Muscle of arm (tissue), 12 donors: Measurements from ENCODE around the gene CRYL1. TPM values are rescaled to one million over a fixed set of nuclear protein-coding genes. Genes with fewer than 3 reads are reported as not detected.

Experiments
- DNase-seq: peaks from one replicate; pipeline ENCODE4 v3.0.0-alpha.2; 2013
- polyA plus RNA-seq, 12 donors: library from polyadenylated mRNA; unstranded; fragments of 120-200 nt; gene quantifications; one replicate each; pipeline ENCODE4 v1.2.1, GENCODE V29; 2013; ENCODE audit not compliant: insufficient read length in 12 of 12

Gene CRYL1
- polyA plus RNA-seq, 12 donors: 20.7 to 33.5 (median 25.2) TPM; not detected in 1

DNA sequence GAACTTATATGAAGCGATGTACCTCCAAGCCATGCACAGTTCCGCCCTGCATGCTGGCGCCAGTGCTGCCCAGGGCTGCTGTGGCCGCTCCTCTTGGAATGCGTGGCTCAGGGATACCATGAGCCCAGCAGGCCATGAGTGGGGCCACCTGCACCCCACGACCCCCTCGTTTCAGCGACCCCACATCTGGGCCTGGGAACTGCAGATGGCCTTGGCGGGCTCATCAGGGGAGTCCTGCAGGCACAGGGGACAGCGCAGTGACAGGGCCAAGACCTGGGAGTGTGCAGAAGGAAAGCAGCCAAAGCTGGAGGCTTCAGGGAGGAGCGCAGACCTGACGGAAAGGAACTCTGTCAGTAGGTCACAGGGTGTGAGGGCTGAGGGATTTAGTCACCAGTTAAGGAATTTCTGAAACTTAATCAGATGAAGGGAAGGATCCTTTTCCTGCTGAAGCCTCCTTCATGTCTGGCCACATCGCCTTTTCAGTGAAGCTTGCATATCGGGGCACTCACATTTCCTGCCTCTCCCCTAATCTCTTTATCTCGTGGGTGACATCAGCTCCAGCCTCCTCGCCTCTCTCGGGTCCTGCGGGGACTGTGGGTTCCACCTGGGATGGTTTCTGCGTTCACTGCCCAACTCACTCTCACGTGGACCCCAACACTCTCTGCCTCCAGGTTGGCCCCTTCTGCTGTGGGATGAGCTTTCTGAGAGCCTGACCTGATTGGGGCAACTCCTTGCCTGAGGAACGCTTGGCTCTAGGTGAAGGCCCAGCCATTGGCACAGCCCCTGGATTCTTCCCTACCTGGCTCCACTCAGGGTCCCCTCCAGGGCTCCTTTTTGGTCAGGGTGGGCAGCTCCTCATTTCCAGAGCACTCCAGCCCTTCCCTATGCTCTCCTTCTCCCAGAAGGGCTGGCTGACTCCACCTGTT, 123.5 kb downstream of the CRYL1 start:
- DNase-seq: no peak

DNA sequence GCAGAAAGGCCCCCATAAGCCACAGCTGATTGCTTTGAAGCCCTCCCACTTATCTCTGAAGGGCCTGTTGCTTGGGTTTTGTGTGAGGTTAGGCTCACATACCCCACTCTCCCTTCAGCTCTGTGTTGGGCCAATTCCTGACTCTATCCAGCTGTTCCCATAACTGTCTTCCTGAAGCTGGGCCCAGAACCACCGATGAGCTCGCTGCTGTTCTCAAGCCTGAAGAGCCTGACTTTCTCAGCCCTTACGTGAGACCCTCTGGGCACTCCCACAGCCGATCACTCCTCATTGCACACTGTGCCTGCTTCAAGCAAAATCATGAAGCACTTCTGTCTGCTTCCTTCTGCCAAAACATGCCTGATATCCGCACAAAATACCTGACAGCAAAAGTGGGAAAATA, 124.1 kb downstream of the CRYL1 start:
- DNase-seq: no peak

DNA sequence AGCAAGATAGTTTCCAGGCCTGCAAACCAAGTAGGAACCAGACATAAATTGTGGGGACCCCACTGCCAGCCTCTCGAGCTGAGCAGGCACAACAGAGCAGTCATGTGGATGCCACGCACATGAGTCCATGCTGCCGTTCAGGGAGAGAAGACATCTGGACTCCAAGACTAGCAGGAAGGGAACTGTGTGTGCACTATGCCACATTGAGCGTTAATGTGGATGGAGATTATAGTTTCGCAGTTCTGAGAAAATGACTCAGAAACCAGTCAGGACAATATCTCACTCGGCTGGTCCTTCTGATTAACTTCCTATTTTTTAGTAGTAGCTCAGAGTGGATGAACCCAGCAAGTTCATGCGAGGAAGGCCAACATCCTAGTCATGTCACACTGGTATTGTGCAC, 124.9 kb downstream of the CRYL1 start:
- DNase-seq: no peak

GRCh38 chr13:20399961-20400360, 125.7 kb downstream of the CRYL1 start:
- no peak for DNase-seq

DNA sequence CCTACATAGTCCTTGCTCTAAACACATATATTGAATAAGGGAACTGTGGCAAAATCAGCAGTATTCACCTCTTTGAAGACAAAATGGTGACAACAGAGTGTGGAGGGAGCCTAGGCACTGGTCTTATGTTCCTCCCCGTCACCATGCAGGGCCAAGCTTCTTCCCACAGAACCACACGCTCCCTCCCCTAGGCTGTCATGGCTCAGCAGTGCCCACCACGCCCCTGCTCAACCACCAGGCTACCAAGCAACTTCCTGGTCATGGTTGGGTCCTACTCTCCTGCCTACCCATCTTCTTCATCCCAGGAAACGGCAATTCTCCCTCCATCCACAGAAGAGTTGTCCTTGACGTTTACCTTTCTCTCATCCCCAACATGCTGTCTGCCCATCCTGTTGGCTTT, 126.1 kb downstream of the CRYL1 start:
- DNase-seq: no peak

- DNase-seq: no peak
These were observed 127.2 kb downstream of the CRYL1 start for GRCh38 chr13:20398459-20398858.

DNA sequence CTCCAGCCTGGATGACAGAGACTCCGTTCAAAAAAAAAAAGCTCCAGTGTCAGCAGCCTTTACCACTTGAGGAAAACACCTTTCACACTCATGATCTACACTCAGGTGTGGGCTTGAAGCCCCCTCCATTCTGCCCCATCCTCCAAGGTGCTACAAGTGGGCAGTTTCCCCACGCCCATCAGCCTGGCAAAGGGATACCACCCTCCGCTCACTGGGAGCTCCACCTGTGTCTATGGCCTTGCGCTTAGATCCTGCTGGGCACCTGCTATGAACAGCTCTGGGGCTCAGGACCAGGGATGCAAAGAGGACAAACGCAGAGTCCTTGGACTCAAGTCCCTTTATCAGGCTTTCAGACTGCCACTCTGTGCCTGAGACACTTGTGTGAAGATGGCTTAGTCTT, 127.8 kb downstream of the CRYL1 start:
- no peak for DNase-seq

- DNase-seq: no peak
These were observed 130.4 kb downstream of the CRYL1 start for GRCh38 chr13:20395061-20395916.

DNA sequence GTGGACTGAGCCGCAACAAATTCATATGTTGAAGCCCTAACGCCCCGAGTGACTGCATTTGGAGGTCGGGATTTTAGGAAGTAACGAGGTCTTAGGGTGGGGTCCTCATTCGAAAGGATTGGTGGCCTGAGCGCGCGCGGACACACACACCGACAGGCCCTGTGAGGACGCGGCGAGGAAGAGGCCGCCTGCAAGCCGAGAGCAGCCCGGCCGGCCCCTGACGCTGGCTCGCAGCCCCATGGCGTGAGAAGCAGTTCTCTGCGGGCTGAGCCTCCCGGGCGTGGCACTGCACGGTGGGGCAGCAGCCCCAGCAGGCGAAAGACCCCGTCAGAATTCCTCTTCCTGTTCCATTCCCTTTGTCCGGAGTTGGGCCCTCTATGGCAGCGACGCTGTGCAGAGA, 131.2 kb downstream of the CRYL1 start:
- DNase-seq: no peak

DNA sequence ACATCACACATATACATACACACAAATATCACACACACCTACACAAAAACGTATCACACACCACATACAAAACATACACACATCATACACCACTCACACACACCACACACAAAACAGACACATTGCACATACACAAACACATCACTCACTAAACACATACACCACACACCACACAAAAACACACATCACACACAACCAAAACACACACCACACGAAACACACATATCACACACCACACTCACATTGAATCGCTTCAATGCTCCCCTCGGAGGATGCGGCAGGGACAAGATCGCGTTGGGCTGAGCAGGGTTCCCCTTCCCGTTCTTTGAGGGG, 131.5 kb downstream of the CRYL1 start:
- DNase-seq: no peak

GRCh38 chr13:20393273-20394168, 132.1 kb downstream of the CRYL1 start:
- DNase-seq: no peak

GRCh38 chr13:20392530-20392929, 133.1 kb downstream of the CRYL1 start:
- DNase-seq: no peak

DNA sequence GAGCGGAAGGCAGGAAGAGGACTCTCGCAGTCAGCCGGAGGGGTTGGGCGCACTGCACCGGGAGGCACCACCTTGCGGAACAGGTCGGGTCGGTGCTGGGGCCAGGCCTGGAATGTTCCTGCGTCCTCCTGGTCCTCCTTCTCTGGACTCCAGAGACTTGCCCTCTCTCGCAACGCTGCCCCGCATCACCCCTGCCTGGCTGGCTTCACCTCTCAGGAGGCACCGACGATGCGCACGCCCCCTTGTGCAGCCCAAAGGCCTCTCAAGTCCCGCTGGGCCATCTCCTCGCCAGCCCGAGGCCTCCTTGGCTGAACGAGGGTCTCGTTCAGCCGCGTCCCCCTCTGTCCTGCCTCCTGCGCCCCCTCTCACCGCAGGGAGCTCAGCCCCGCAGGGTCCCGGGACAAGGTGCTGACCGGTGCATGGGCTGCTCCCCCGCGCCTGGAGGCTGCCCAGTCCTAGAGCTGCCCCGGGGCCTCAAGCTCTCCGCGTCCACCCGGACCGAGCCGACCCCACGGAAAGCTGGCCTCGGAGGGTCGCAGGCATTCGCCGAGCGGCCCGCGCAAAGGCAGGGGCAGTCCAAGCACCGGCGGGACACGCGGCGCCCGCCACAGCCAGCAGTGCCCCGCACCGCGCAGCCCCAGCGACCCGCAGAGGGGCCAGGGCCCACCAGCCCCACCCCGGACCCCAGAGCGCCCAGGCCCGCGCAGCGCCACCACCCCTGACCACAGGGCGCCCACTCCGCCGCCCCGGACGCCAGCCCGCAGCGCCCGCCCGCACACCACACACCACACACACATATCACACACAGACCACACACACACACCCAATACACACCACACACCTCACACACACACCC, 133.8 kb downstream of the CRYL1 start:
- DNase-seq: no peak

DNA sequence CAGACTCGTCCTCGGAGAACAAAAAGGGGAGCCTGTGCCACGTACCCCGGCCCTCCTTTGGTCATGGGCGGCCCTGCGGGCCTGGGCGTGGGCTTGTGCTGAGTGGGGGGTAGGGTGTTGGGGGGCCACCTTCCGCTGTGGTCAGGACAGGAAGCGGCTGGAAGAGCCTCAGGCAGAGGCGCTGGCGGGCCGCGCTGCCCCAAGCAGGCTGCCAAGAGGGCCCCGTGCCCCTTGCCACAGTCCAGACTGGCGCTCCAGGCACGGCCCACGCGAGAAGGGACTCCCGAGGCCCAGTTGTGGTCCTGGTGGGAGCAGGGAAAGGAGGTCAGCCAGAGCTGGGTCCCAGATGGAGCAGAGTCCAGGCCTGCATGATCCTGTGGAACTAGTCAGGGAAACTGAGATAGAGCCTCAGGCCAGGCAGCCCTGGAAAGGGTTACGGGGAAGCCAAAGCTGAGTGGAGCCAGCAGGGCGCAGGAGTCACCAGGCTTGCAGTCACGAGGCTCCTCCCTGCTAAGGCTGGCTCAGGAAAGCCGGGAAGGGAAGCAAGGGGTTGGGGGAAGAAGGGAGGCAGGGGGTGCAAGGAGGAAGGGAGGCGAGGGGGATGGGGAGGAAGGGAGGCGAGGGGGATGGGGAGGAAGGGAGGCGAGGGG, 135.0 kb downstream of the CRYL1 start:
- DNase-seq: no peak

DNA sequence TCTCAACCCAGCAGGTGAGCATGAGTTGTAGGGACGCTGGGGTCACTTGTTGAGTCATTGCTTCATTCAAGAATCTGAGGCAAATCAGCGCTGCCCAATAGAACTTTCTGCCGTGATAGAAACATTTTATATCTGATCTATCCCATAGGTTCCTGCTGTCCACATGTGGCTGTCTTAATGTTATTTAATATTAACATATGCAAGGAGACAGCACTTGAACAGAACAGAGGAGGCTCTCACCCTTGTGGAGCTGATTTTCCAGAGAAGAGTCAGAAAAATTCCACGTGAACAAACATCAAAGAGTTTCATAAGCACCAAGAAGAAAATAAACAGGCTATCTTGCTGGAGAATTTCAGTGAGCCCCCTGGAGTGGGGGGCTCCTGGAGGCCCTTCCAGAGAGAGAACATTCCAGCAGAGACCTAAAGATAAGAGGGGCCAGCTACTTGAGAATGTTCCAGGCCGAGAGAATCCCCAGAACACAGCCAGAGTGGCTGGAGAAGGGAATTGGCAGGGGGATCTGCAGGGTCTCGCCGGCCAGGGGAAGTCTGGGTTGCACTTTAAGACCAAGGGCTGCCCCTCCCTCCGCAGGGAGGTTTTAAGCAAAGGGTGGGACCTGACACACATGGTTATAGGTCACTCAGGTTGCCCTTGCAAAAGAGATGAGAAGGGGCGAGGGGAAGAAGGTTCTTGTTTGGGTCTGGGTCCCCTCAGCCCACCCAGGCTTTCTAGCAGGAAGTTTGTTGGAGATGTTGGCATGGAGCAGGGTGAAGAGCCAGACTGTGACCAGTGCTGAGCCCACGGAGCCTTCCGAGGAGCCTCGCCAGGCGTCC, 135.7 kb downstream of the CRYL1 start:
- no peak for DNase-seq

- DNase-seq: no peak
These were observed 137.5 kb downstream of the CRYL1 start for GRCh38 chr13:20388184-20388583.

GRCh38 chr13:20387441-20387971, 138.2 kb downstream of the CRYL1 start:
- DNase-seq: no peak

DNA sequence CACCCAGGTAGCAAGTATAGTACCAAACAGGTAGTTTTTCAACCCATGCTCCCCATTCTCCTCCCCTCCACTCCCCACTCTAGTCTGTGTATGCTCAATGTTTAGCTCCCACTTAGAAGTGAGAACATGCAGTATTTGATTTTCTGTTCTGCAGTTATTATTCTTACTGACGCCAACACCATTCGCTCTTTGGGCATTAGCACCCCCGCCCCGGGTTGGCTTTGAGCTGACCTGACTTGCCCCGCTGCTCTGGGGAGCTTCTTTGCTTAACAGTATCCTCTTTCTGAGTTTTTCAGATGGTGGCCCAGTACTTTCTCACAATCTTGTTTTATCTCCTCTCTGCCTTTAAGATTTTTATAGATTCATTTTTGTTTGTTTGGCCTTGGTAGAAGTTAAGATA, 138.7 kb downstream of the CRYL1 start:
- DNase-seq: no peak

DNA sequence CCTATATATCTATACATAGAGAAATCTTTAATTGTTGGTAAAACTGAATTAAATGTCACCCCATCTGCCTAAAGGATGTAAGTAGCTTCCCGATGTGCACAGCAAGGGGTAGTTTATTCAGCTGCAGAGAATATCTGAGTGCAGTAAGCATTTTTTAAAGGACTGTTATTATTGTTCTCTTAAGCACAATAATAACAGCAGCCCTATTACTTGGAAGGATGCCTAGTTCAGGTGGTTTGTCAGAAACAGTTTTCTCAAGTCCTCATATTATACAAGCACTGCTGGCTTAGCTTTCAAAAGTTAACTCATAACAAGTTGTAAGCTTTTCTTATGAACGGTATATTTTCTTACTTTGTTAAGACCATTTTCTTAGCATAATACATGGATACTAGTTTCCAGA, 142.6 kb downstream of the CRYL1 start:
- DNase-seq: no peak
